GM23338 (cell line): ENCODE data around the gene ITPRIP. TPM values are rescaled to one million over a fixed set of nuclear protein-coding genes. Genes with fewer than 3 reads are reported as not detected.
A peak's percentile ranks its signal among the peaks of the same experiment; 100 is the strongest.

Experiments
- ATAC-seq: fragments of 200-7000 bp; cut with Tn5 transposase; 3 replicates; pipeline ENCODE4 v1.9.1; 2020
- DNase-seq: peaks from one replicate; pipeline ENCODE4 v3.0.0-alpha.2; 2015; ENCODE audit warnings: low spot score
- H2AFZ ChIP-seq: fragments of 200-600 bp; sonication (generic); 2 replicates; pipeline ENCODE4 v1.8.0; 2016; ENCODE audit warnings: antibody characterized with exemption, mild to moderate bottlenecking, moderate library complexity
- H3F3A ChIP-seq: fragments of 200-600 bp; sonication (generic); replicated peaks from 2 replicates; pipeline ENCODE4 v1.8.0; 2017; ENCODE audit warnings: antibody characterized with exemption, mixed run types, low read depth
- H3K27ac ChIP-seq: fragments of 200-600 bp; sonication (generic); 2 replicates; pipeline ENCODE4 v1.6.1; 2016; ENCODE audit warnings: low read depth
- H3K27me3 ChIP-seq: fragments of 200-600 bp; sonication (generic); 2 replicates; pipeline ENCODE4 v1.8.0; 2016; ENCODE audit warnings: mild to moderate bottlenecking, mixed run types, moderate library complexity; ENCODE audit not compliant: insufficient read depth
- H3K36me3 ChIP-seq: fragments of 200-600 bp; sonication (generic); 2 replicates; pipeline ENCODE4 v1.8.0; 2016; ENCODE audit warnings: mild to moderate bottlenecking; ENCODE audit not compliant: insufficient read depth
- H3K4me1 ChIP-seq: fragments of 200-600 bp; sonication (generic); 2 replicates; pipeline ENCODE4 v1.8.0; 2016; ENCODE audit warnings: mild to moderate bottlenecking, moderate library complexity; ENCODE audit not compliant: insufficient read depth
- H3K4me2 ChIP-seq: fragments of 200-600 bp; sonication (generic); 2 replicates; pipeline ENCODE4 v1.7.1; 2017; ENCODE audit warnings: mixed run types
- H3K4me3 ChIP-seq: fragments of 200-600 bp; sonication (generic); 2 replicates; pipeline ENCODE4 v1.6.1; 2016; ENCODE audit warnings: mixed run types
- H3K79me2 ChIP-seq: fragments of 200-600 bp; sonication (generic); replicated peaks from 2 replicates; pipeline ENCODE4 v1.8.0; 2017; ENCODE audit warnings: mild to moderate bottlenecking; ENCODE audit not compliant: insufficient read depth
- H3K9me2 ChIP-seq: fragments of 200-600 bp; sonication (generic); 2 replicates; pipeline ENCODE4 v1.8.0; 2017; ENCODE audit not compliant: insufficient read depth
- H4K20me1 ChIP-seq: fragments of 200-600 bp; sonication (generic); replicated peaks from 2 replicates; pipeline ENCODE4 v1.8.0; 2017; ENCODE audit warnings: mild to moderate bottlenecking; ENCODE audit not compliant: insufficient read depth
- H3K27ac Mint-ChIP-seq: 2 replicates; pipeline ENCODE4 v1.8.0; 2020; ENCODE audit warnings: inconsistent platforms, mild to moderate bottlenecking, moderate library complexity, mixed read lengths
- H3K27me3 Mint-ChIP-seq: 3 replicates; pipeline ENCODE4 v1.8.0; 2022; ENCODE audit warnings: low read depth, mild to moderate bottlenecking, moderate library complexity, mixed read lengths, inconsistent platforms; ENCODE audit not compliant: insufficient read depth, poor library complexity
- H3K36me3 Mint-ChIP-seq: 3 replicates; pipeline ENCODE4 v1.8.0; 2021; ENCODE audit warnings: low read depth, mild to moderate bottlenecking, inconsistent platforms, moderate library complexity, mixed read lengths
- H3K4me1 Mint-ChIP-seq: 3 replicates; pipeline ENCODE4 v1.8.0; 2020; ENCODE audit warnings: mild to moderate bottlenecking, inconsistent platforms, mixed read lengths
- H3K4me3 Mint-ChIP-seq: 3 replicates; pipeline ENCODE4 v1.8.0; 2021; ENCODE audit warnings: moderate library complexity, mild to moderate bottlenecking, inconsistent platforms, mixed read lengths
- H3K9me3 Mint-ChIP-seq: 3 replicates; pipeline ENCODE4 v1.8.0; 2020; ENCODE audit warnings: moderate library complexity, mild to moderate bottlenecking, inconsistent platforms, mixed read lengths
- CREB1 ChIP-seq: fragments of 250-450 bp; sonication (Bioruptor Pico); IDR thresholded peaks from 2 replicates; pipeline ENCODE4 v1.5.0; 2020; ENCODE audit warnings: low read depth, mild to moderate bottlenecking, moderate library complexity
- CTCF ChIP-seq, 2 experiments: fragments of 200-600 bp in 1 of 2; sonication (generic) in 1 of 2; conservative IDR thresholded peaks; 2 replicates each; pipeline versions ENCODE4 v1.5.1 to v1.6.1; 2016 to 2017; ENCODE audit warnings: antibody characterized with exemption in 2 of 2, low read depth in 2 of 2, mild to moderate bottlenecking in 2 of 2, moderate library complexity in 1 of 2
- ETS1 ChIP-seq: IDR thresholded peaks from 2 replicates; pipeline ENCODE4 v1.6.1; 2016; ENCODE audit warnings: antibody characterized with exemption
- EZH2phosphoT487 ChIP-seq: fragments of 200-600 bp; sonication (generic); IDR thresholded peaks from one replicate; pipeline ENCODE4 v1.8.1; 2018; ENCODE audit warnings: antibody characterized with exemption; ENCODE audit not compliant: unreplicated experiment
- NANOG ChIP-seq: IDR thresholded peaks from 2 replicates; pipeline ENCODE4 v1.6.1; 2016; ENCODE audit warnings: antibody characterized with exemption, borderline replicate concordance
- REST ChIP-seq: IDR thresholded peaks from one replicate; pipeline ENCODE4 v1.6.1; 2018; ENCODE audit warnings: antibody characterized with exemption; ENCODE audit not compliant: unreplicated experiment
- STAT1 ChIP-seq: IDR thresholded peaks from one replicate; pipeline ENCODE4 v1.6.1; 2016; ENCODE audit warnings: antibody characterized with exemption; ENCODE audit not compliant: unreplicated experiment
- ZNF114 ChIP-seq: fragments of 250-450 bp; sonication (Bioruptor Pico); IDR thresholded peaks from 2 replicates; pipeline ENCODE4 v1.5.0; 2020; ENCODE audit warnings: mild to moderate bottlenecking, moderate library complexity
- ZNF462 ChIP-seq: fragments of 250-450 bp; sonication (Bioruptor Pico); IDR thresholded peaks from 2 replicates; pipeline ENCODE4 v1.5.0; 2020; ENCODE audit warnings: mild to moderate bottlenecking, moderate library complexity
- polyA plus RNA-seq: library from polyadenylated mRNA; unstranded; fragments of >200 nt; fragmentation: Nextera tagmentation; extraction: Ambion mirVana; gene quantifications from 2 replicates; pipeline ENCODE4 v1.2.1, GENCODE V29; 2016
- total RNA-seq: library from RNA; depleted of rRNA; stranded (reverse); fragments of >200 nt; shearing (Covaris generic); gene quantifications from 2 replicates; pipeline ENCODE4 v1.2.3, GENCODE V29; 2014

Gene ITPRIP
- total and polyA plus RNA-seq, 2 experiments from 2014 or later, result 6.9 to 15.2 TPM

GRCh38 chr10:104323760-104324201, 14.5 kb downstream of the ITPRIP start:
- Mint-ChIP-seq H3K27me3 (peaks cover 6% of the 10 kb centered on the region), H3K4me1 (peaks cover 86% of the 10 kb centered on the region), H3K27ac (peak overlapping the region; percentile 74; the same call in 1 of the 2 replicates), H3K9me3 (no peaks in the 10 kb centered on the region), H3K4me3 (no peak overlapping the region), H3K36me3 (peaks cover 29% of the 10 kb centered on the region)
- H3K4me3 ChIP-seq, result 0 out of 2 replicates have a peak overlapping the region, but pooled peaks have one; percentile 4
- peak overlapping the region; percentile 70; the same call in 1 of the 2 replicates for H3K4me2 ChIP-seq
- peaks cover 8% of the 10 kb centered on the region; the same call in 1 of the 2 replicates for H4K20me1 ChIP-seq
- H3K27ac ChIP-seq, result no peak overlapping the region
- H3K79me2 ChIP-seq, result peaks cover 99% of the 10 kb centered on the region
- no peak for ATAC-seq
- H3K4me1 ChIP-seq, result peaks cover 62% of the 10 kb centered on the region
- H3K36me3 ChIP-seq, result no peaks in the 10 kb centered on the region
- no peak for DNase-seq
- H3F3A ChIP-seq, result no peaks in the 10 kb centered on the region
- H3K9me2 ChIP-seq, result 0 out of 2 replicates have a peak, but pooled peaks cover 2% of the 10 kb centered on the region
- no peaks in the 10 kb centered on the region for H3K27me3 ChIP-seq
- H2AFZ ChIP-seq, result no peak overlapping the region
- no peak for TF ChIP-seq ZNF114 (CRISPR knock-in tag)
- no peak for TF ChIP-seq REST
- TF ChIP-seq STAT1, result no peak
- no peak for TF ChIP-seq NANOG
- TF ChIP-seq EZH2phosphoT487, result no peak
- TF ChIP-seq ETS1, result no peak
- TF ChIP-seq CREB1, result no peak
- TF ChIP-seq ZNF462 (CRISPR knock-in tag), result no peak
- TF ChIP-seq CTCF (conservative IDR thresholded peaks at IDR 0.05; ENCODE audit: low read depth in 2 of 2), result no peak
